OCI-LY1 (cell line): Measurements from ENCODE around the gene DDX4.

Experiments used
- CTCF ChIP-seq: fragments of 200-600 bp; sonication (generic), shearing (Covaris generic); IDR thresholded peaks from 2 replicates; pipeline ENCODE4 v1.5.1; 2017; ENCODE audit warnings: mild to moderate bottlenecking, antibody characterized with exemption, low read length, moderate library complexity, mixed read lengths
- EZH2 ChIP-seq: fragments of 200-600 bp; sonication (generic), shearing (Covaris generic); IDR thresholded peaks from 2 replicates; pipeline ENCODE4 v1.8.0; 2017; ENCODE audit warnings: borderline replicate concordance, mixed run types, mild to moderate bottlenecking, antibody characterized with exemption, low read length, moderate library complexity, mixed read lengths

GRCh38 chr5:55720188-55720703 lies 17.6 kb upstream of the DDX4 start:
- TF ChIP-seq CTCF (no peak), EZH2 (no peak)
